CD4-positive, alpha-beta memory T cell (primary cell): ENCODE measurements around the gene ADCK2. TPM values are rescaled to one million over a fixed set of nuclear protein-coding genes. Genes with fewer than 3 reads are reported as not detected.

Experiments used
- CTCF ChIA-PET: fragments of 350-600 bp; sonication (Branson Sonifier 250); formaldehyde crosslinking; loops from one replicate; lab custom pipeline; 2021; ENCODE audit warnings: inconsistent platforms; ENCODE audit not compliant: partially characterized antibody; lab: Charles Lee
- POLR2A ChIA-PET: fragments of 350-600 bp; sonication (Branson Sonifier 250); formaldehyde crosslinking; loops from one replicate; lab custom pipeline; 2021; ENCODE audit not compliant: partially characterized antibody; lab: Charles Lee
- DNase-seq, 5 donors: peaks; one replicate each; pipeline versions ENCODE4 v3.0.0 to v3.0.0-alpha.2; 2020 to 2022; ENCODE audit warnings: mixed read lengths in 1 of 5
- H3K27ac ChIP-seq: one replicate; pipeline ENCODE4 v1.7.0; 2013; ENCODE audit warnings: low read depth, low read length
- H3K27me3 ChIP-seq: 2 replicates; pipeline ENCODE4 v1.7.0; 2013; ENCODE audit warnings: mild to moderate bottlenecking, low read length, moderate library complexity; ENCODE audit not compliant: insufficient read depth
- H3K36me3 ChIP-seq: 2 replicates; pipeline ENCODE4 v1.7.0; 2013; ENCODE audit warnings: mild to moderate bottlenecking, low read length, moderate library complexity; ENCODE audit not compliant: insufficient read depth
- H3K4me1 ChIP-seq: 2 replicates; pipeline ENCODE4 v1.7.0; 2013; ENCODE audit warnings: mild to moderate bottlenecking, low read length, moderate library complexity; ENCODE audit not compliant: insufficient read depth
- H3K4me3 ChIP-seq, 2 donors: one replicate each; pipeline ENCODE4 v1.7.0; 2013; ENCODE audit warnings: low read length in 2 of 2, mild to moderate bottlenecking in 1 of 2
- H3K9me3 ChIP-seq, 2 donors: one replicate each; pipeline ENCODE4 v1.7.0; 2013; ENCODE audit warnings: low read length in 2 of 2, control low read depth in 1 of 2; ENCODE audit not compliant: control insufficient read depth in 1 of 2
- H3K27ac Mint-ChIP-seq, 7 donors: one replicate each; pipeline ENCODE4 v1.8.0; 2020 to 2021; ENCODE audit warnings: mixed read lengths in 7 of 7, mild to moderate bottlenecking in 6 of 7, inconsistent platforms in 3 of 7, moderate library complexity in 3 of 7
- H3K27me3 Mint-ChIP-seq, 2 donors: one replicate each; pipeline ENCODE4 v1.8.0; 2020 to 2021; ENCODE audit warnings: mixed read lengths in 2 of 2
- H3K36me3 Mint-ChIP-seq, 2 donors: one replicate each; pipeline ENCODE4 v1.8.0; 2020 to 2021; ENCODE audit warnings: mixed read lengths in 2 of 2, inconsistent platforms in 1 of 2, mild to moderate bottlenecking in 1 of 2
- H3K4me1 Mint-ChIP-seq, 4 donors: one replicate each; pipeline ENCODE4 v1.8.0; 2020 to 2021; ENCODE audit warnings: mixed read lengths in 4 of 4, mild to moderate bottlenecking in 1 of 4
- H3K4me3 Mint-ChIP-seq, 8 donors: one replicate each; pipeline ENCODE4 v1.8.0; 2020 to 2021; ENCODE audit warnings: mixed read lengths in 8 of 8, mild to moderate bottlenecking in 7 of 8, moderate library complexity in 6 of 8, inconsistent platforms in 3 of 8
- H3K9me3 Mint-ChIP-seq, 8 donors: one replicate each; pipeline ENCODE4 v1.8.0; 2020 to 2021; ENCODE audit warnings: mixed read lengths in 8 of 8, mild to moderate bottlenecking in 5 of 8, inconsistent platforms in 3 of 8, moderate library complexity in 1 of 8
- intact Hi-C: fragments of 100-400 bp; cut with micrococcal nuclease; formaldehyde crosslinking; loops from one replicate; pipeline ENCODE4 v1.15.1; 2023
- polyA plus RNA-seq, 2 donors: library from polyadenylated mRNA; unstranded; fragments of 300-500 nt; fragmentation: Illumina TruSeq; gene quantifications; one replicate each; pipeline ENCODE4 v1.2.3, GENCODE V29; 2021
- total RNA-seq, 2 experiments: library from RNA; stranded (reverse); gene quantifications; one replicate each; pipeline ENCODE4 v1.2.3, GENCODE V29; 2021

ADCK2 gene
- total and polyA plus RNA-seq, 4 experiments from 2014 or later = 18.6 to 36.0 (median 22.1) TPM

DNA sequence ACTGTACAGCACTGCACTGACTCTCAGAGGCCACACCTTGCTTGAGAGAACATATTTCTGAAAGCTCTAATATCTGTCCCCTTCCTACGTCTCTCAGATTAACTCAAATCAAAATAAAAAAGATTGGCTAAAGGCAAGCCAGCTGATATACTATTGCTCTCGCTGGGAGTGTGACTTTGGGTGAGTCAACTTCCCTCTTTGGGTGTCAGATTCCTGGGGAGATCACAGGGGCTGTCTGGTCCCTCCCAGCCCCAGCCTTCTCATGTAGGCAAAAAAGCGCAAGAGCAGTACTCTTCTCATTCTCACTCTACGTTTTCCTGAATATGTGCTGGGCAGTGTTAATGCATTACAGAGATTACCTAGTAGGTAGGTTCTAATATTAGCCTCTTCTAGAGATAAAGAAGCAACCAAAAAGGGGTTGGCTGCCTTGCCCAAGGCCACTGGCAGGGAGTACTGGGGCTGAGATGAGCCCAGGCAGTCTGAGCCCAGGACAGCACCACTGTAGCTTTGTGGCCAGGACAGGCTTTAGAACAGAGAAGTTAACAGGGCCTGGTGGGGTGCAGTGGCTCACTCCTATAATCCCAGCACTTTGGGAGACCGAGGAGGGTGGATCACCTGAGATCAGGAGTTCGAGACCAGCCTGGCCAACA is 23.1 kb upstream of the ADCK2 start:
- no peak for DNase-seq
- peaks cover 3% of the 10 kb centered on the region for H3K4me1 ChIP-seq
- ChIA-PET POLR2A (no interaction called here), CTCF (interaction anchor here (1.2 kb wide), 3 partner anchors 18 to 130 kb away, joined by 3 to 4 read pairs (median 3); no protein-coding TSS in a partner anchor)
- no peak overlapping the region for H3K4me3 ChIP-seq
- no peaks in the 10 kb centered on the region for H3K36me3 Mint-ChIP-seq
- H3K27me3 Mint-ChIP-seq = peaks cover 3 to 6% of the 10 kb centered on the region in 2 donors
- peaks cover 8 to 13% (median 11%) of the 10 kb centered on the region in 4 donors for H3K4me1 Mint-ChIP-seq
- no peaks in the 10 kb centered on the region for H3K27me3 ChIP-seq
- H3K27ac Mint-ChIP-seq = no peak overlapping the region
- H3K9me3 ChIP-seq = no peaks in the 10 kb centered on the region
- no peak overlapping the region for H3K27ac ChIP-seq
- no peaks in the 10 kb centered on the region for H3K9me3 Mint-ChIP-seq
- intact Hi-C loops = no loop called here
- no peaks in the 10 kb centered on the region for H3K36me3 ChIP-seq
- H3K4me3 Mint-ChIP-seq = no peak overlapping the region

- POLR2A ChIA-PET = no interaction called here
- no peaks in the 10 kb centered on the region for H3K27me3 ChIP-seq
- H3K27ac Mint-ChIP-seq = peak overlapping the region in 2 of 7 donors; percentile 31 to 68
- H3K36me3 ChIP-seq = no peaks in the 10 kb centered on the region
- peaks cover 3% of the 10 kb centered on the region for H3K4me1 ChIP-seq
- peaks cover 9 to 14% (median 11%) of the 10 kb centered on the region in 4 donors for H3K4me1 Mint-ChIP-seq
- H3K27me3 Mint-ChIP-seq = peaks cover 3 to 6% of the 10 kb centered on the region in 2 donors
- CTCF ChIA-PET = interaction anchor here (1.2 kb wide), 1 partner anchor 17 kb away, joined by 3 read pairs; no protein-coding TSS in a partner anchor
- no peaks in the 10 kb centered on the region for H3K9me3 Mint-ChIP-seq
- H3K36me3 Mint-ChIP-seq = no peaks in the 10 kb centered on the region
- H3K4me3 Mint-ChIP-seq = no peak overlapping the region
- H3K27ac ChIP-seq = no peak overlapping the region
- DNase-seq = no peak
- intact Hi-C loops = no loop called here
- H3K9me3 ChIP-seq = no peaks in the 10 kb centered on the region
- H3K4me3 ChIP-seq = no peak overlapping the region
Measured at GRCh38 chr7:140650367-140650766, 22.4 kb upstream of the ADCK2 start.

- no peak overlapping the region for H3K27ac ChIP-seq
- H3K27me3 Mint-ChIP-seq = peaks cover 3 to 12% of the 10 kb centered on the region in 2 donors
- ChIA-PET POLR2A (interaction anchor here (1.0 kb wide), 1 partner anchor 20 kb away, joined by 3 read pairs; no protein-coding TSS in a partner anchor), CTCF (interaction anchor here (0.6 to 2.8 kb wide), 13 partner anchors 10 to 360 kb away, joined by 3 to 30 read pairs (median 4); partner anchors contain the start of genes MKRN1 and NDUFB2)
- H3K4me3 ChIP-seq = no peak overlapping the region
- H3K9me3 ChIP-seq = no peaks in the 10 kb centered on the region
- no peaks in the 10 kb centered on the region for H3K27me3 ChIP-seq
- intact Hi-C loops = loop anchor here (1.0 kb wide), 2 partner anchors 135 to 178 kb away; no protein-coding TSS in a partner anchor
- no peaks in the 10 kb centered on the region for H3K36me3 Mint-ChIP-seq
- H3K4me1 Mint-ChIP-seq = peaks cover 18 to 24% (median 20%) of the 10 kb centered on the region in 4 donors
- peak overlapping the region in 2 of 8 donors; percentile 24 to 39 for H3K4me3 Mint-ChIP-seq
- H3K36me3 ChIP-seq = no peaks in the 10 kb centered on the region
- no peaks in the 10 kb centered on the region for H3K9me3 Mint-ChIP-seq
- no peak overlapping the region for H3K27ac Mint-ChIP-seq
- DNase-seq = peak in 4 of 5 donors; percentile 40 to 57 (median 45)
- H3K4me1 ChIP-seq = peaks cover 17% of the 10 kb centered on the region
Measured at GRCh38 chr7:140653319-140654108, 19.2 kb upstream of the ADCK2 start.

DNA sequence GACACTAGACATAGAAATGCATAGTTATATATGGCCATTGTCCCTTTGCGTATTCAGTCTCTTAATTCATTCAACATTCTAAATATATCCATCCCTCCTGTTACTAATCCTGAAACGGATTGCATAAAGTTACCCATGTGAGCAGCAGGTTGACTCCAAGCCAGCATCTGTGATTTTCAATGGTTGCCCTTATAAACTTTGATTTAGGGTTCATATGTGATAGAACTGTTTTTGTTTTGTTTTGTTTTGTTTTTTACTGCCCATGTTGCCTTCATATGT is 18.7 kb upstream of the ADCK2 start:
- Histone ChIP-seq H3K36me3 (no peaks in the 10 kb centered on the region), H3K27ac (no peak overlapping the region), H3K27me3 (no peaks in the 10 kb centered on the region), H3K9me3 (no peaks in the 10 kb centered on the region), H3K4me3 (no peak overlapping the region), H3K4me1 (peaks cover 17% of the 10 kb centered on the region)
- no peak for DNase-seq
- Mint-ChIP-seq H3K36me3 (no peaks in the 10 kb centered on the region), H3K4me1 (peaks cover 18 to 24% (median 20%) of the 10 kb centered on the region in 4 donors), H3K27me3 (peaks cover 3 to 12% of the 10 kb centered on the region in 2 donors), H3K9me3 (no peaks in the 10 kb centered on the region), H3K27ac (no peak overlapping the region), H3K4me3 (no peak overlapping the region)
- POLR2A ChIA-PET = interaction anchor here (1.0 kb wide), 1 partner anchor 20 kb away, joined by 3 read pairs; no protein-coding TSS in a partner anchor
- intact Hi-C loops = no loop called here
- CTCF ChIA-PET = interaction anchor here (0.6 to 2.8 kb wide), 9 partner anchors 12 to 360 kb away, joined by 3 to 30 read pairs (median 4); partner anchors contain the start of genes MKRN1 and NDUFB2

- Histone ChIP-seq H3K36me3 (no peaks in the 10 kb centered on the region), H3K4me3 (no peak overlapping the region), H3K4me1 (peaks cover 17% of the 10 kb centered on the region), H3K9me3 (no peaks in the 10 kb centered on the region), H3K27me3 (no peaks in the 10 kb centered on the region), H3K27ac (no peak overlapping the region)
- no peak overlapping the region for H3K4me3 Mint-ChIP-seq
- peak overlapping the region in 1 of 7 donors; percentile 52 for H3K27ac Mint-ChIP-seq
- peaks cover 3 to 12% of the 10 kb centered on the region in 2 donors for H3K27me3 Mint-ChIP-seq
- intact Hi-C loops = no loop called here
- CTCF ChIA-PET = interaction anchor here (1.3 to 2.8 kb wide), 2 partner anchors 58 to 177 kb away, joined by 3 to 30 read pairs; partner anchors contain the start of gene MKRN1
- peaks cover 18 to 24% (median 20%) of the 10 kb centered on the region in 4 donors for H3K4me1 Mint-ChIP-seq
- no peak for DNase-seq
- no peaks in the 10 kb centered on the region for H3K9me3 Mint-ChIP-seq
- H3K36me3 Mint-ChIP-seq = no peaks in the 10 kb centered on the region
- POLR2A ChIA-PET = no interaction called here
Measured at GRCh38 chr7:140654661-140655060, 18.1 kb upstream of the ADCK2 start.

DNA sequence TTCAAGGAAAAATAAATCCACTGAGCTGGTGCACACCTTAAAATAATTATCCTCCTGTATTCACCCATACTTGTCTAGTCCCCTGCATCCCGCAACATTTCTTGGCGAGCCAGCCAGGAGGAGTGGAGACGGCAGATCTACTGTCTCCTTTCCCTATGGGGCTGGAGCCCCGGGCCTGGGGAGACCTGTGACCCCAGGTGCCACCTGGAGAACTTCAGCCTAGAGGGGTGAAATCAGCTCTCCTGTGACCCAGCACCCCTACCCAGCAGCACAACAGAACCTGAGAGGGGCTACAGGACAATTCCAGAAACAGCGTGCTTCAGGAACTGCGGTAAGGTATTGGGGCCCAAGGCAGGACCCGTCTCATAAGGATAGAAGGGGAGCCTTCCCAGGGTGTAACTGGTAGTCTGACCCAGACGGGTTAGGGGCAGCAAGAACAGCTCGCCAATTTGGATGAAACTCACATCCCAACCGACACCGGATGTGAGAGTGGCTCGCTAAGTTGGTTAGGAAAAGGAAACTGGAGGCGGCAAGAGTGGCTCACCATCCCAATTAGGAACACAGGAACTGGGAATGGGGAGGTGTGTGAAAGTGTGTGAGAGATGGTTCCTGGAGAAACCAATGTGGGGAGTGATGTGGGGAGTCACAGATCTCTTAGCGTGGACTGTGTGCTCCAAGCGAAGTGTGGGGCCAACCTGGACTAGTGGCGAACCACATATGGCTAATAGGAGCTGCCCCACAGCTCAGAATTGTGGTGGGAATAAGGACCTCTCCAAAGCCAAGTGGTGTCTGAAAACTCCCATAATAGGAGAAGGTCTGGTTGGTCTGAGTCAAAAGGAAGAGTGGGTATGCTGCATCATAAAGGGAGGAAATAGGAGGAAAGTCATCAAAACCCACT is 17.0 kb upstream of the ADCK2 start:
- Histone ChIP-seq H3K4me3 (no peak overlapping the region), H3K4me1 (peaks cover 17% of the 10 kb centered on the region), H3K9me3 (no peaks in the 10 kb centered on the region), H3K27me3 (no peaks in the 10 kb centered on the region), H3K27ac (no peak overlapping the region), H3K36me3 (no peaks in the 10 kb centered on the region)
- intact Hi-C loops = no loop called here
- DNase-seq = no peak
- Mint-ChIP-seq H3K4me3 (peak overlapping the region in 7 of 8 donors; percentile 86 to 94 (median 91)), H3K36me3 (no peaks in the 10 kb centered on the region), H3K4me1 (peaks cover 18 to 24% (median 20%) of the 10 kb centered on the region in 4 donors), H3K27me3 (peaks cover 0 to 12% of the 10 kb centered on the region in 2 donors), H3K27ac (peak overlapping the region; percentile 70 to 94 (median 91)), H3K9me3 (no peaks in the 10 kb centered on the region)
- ChIA-PET CTCF (interaction anchor here (1.2 to 2.5 kb wide), 3 partner anchors 13 to 179 kb away, joined by 3 to 15 read pairs (median 3); no protein-coding TSS in a partner anchor), POLR2A (interaction anchor here (0.7 to 2.7 kb wide), 2 partner anchors 13 to 17 kb away, joined by 4 to 11 read pairs; partner anchors contain the start of gene ADCK2)
